ENCODE results near the gene METTL14. TPM values are rescaled to one million over a fixed set of nuclear protein-coding genes. Genes with fewer than 3 reads are reported as not detected.

The METTL14 gene
- total RNA-seq, 1 experiment from 2014 or later, result 47.6 TPM

DNA sequence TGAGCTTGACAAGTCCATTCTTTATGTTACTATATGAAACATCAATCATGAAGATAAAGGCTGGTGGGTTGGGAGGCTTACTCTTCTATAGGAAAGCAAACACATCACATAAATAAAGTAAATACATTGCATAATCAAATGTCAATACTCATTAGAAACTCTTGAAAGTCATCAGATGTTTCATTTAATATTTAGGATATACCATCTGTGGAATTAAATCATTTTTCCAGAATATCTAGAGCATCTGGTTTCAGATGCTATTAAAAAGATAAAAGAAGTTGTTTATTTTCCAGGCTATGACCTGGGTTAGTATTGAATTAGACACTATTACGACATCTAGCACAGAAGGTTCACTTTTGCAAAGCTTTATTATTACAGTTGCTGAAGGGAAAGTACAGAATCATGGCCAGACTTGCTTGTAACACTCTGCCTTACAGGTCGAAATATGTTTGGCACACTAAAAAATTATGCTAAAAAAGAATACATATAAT is 72.6 kb downstream of the METTL14 start:
- peak; percentile 88 for DNase-seq (ENCODE audit: low read depth)

DNA sequence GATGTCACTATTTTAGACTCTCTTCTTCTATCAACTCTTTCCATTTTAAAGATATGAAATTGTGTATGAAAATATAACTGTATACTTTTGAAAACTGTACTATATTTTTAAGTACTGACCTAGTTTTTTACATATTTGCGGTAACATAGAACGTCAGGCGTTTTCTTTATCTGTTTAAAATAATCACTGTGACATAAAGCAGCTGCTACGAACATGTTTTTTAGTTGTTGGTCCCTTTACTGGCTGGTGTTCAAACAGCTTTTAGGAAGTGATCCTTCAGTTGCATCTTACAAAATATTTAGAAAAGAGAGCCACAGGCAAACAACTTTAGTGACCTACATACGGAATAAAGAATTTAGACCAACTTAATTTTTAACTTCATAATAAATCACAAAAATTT is 73.1 kb downstream of the METTL14 start:
- DNase-seq (ENCODE audit: low read depth), result peak; percentile 85

DNA sequence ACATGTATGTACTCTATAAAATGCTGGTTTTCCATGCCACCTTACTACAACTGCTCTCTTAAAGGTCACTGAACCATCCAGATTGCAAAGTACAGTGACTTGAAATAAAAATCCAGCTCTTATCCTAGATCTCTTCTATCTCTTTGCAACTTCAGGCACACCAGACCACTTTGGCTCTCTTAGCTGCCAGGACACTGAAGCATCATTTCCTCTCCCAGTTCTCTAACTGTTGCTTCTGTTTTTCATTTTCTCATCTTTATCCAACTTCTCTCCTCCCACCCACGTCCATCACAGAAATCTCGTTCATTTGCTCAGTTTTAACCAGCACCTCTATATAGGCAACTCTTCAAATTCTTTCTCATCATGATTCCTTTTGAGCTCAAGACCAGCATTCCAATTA is 74.3 kb downstream of the METTL14 start:
- no peak for DNase-seq (ENCODE audit: low read depth)

DNA sequence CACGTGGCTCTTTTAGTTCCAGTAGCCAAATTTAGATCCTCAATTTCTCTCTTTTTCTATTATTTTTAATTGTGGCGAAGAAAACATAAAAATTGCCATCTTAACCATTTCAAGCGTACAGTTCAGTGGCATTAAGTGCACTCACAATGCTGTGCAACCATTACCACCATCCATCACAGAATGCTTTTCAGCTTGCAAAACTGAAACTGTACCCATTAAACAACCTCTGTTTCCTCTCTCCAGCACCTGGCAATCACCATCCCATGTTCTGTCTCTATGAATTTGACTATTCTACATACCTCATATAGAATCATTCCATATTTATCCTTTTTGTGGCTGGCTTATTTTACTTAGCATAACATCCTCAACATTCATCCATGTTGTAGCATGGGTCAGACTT is 74.9 kb downstream of the METTL14 start:
- no peak for DNase-seq (ENCODE audit: low read depth)

DNA sequence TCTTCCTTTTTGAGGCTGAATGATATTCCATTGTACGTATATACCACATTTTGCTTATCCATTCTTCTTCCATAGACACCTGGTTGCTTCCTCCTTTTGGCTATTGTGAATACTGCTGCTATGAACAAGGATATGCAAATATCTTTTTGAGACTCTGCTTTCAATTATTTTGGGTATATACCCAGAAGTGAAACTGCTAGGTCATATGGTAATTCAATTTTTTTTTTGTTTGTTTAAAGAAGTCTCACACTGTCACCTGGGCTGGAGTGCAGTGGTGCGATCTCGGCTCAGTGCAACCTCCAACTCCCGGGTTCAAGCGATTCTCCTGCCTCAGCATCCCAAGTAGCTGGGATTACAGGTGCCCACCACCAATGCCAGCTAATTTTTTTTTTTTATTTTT is 75.3 kb downstream of the METTL14 start:
- no peak for DNase-seq (ENCODE audit: low read depth)

DNA sequence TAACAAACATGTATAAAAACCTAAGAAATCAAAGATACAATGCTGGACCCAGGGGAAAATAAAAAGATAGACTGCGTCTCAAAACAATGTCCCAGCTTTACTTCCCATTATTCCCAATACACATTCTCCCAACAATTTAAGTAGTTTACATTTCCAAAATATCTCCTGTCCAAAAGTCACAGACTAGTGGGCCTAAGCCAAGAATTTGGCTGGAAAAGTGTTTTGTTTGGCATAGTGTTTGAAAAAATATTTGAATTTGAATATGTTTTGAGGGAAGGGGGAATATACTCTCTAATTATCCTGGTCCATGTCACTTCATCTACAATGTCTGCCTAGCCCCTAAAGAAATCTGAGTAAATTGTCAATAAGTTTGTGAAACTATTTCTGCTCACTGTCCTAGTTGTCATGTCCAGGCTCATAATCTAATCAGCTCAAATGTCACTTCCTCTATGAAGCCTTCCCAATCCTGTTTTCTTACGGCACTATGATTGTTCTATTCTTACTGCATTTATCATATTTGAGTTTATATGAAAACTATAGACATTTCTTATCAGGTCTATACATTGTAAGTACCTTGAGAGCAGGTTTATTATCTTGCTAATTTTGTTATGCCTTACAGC is 76.3 kb downstream of the METTL14 start:
- DNase-seq (ENCODE audit: low read depth), result no peak

DNA sequence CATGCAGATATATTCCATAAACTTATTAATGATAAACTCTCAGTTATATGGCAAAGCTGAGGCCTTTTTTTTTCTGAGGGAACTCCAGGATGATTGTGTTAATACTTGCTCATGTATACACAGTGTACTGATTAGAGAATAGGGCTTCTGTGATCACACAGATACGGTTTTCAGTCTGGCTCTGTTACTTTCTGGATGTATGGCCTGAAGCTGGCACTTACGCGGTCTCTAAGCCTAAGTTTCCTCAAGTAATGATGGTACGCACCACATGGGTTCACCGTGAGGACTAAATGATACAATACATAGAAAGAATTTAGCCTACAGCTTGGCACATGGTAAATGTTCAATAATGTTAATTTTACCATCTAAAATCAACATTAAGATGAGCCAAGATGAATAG is 77.0 kb downstream of the METTL14 start:
- DNase-seq (ENCODE audit: low read depth), result no peak

DNA sequence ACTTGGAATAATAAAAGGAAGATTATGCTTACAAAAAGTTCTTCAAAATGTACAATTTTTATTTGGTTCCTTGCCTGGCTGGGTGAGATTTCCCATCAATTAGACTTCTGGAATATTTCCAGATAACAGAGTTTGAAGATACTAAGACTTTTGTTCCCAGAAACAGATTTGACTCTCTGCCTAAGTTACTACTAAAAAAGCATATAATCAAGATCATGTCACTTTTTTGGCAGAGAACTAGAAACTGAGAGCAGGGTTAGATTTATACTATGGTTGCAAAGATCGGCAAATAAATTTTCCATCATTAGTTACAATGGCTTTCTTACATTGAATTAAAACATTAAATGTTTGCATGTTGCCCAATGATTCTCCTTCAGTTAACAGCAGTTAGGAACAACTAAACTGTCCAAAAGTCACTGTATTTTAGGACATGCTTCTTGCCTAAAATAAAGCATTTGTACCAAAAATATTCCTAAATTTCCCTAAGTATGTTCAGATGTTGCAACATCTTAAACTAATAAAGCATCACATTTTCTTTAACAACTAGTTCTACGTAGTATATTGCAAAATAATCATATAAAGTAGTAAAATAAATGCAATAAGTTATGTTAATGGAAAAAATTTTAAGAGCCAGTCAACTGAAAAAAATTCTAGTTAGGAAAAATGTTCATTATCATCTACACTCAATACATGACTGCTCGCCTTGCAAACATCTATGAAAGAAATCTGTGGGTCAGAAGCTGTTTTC is 77.7 kb downstream of the METTL14 start:
- no peak for DNase-seq (ENCODE audit: low read depth)

Other genes with a start within 250 kb of the METTL14 start
- gene SEC24D, start 150.7 kb downstream of the METTL14 start, total RNA-seq (2014; rRNA removed), result 71.4 and 80.1 TPM in 2 replicates
- 35.2 and 69.7 TPM in 2 replicates for gene SYNPO2, start 203.5 kb downstream of the METTL14 start, total RNA-seq (2014; rRNA removed)